Peyer's patch (tissue), 4 donors: Measurements from ENCODE around the gene CARMIL1. TPM values are rescaled to one million over a fixed set of nuclear protein-coding genes. Genes with fewer than 3 reads are reported as not detected.

Experiments
- DNase-seq, 3 donors: peaks; one replicate each; pipeline ENCODE4 v3.0.0-alpha.2; 2017 to 2019
- H3K27ac ChIP-seq, 4 donors: fragments of 200-600 bp; sonication (generic); one replicate each; pipeline ENCODE4 v1.5.1; 2016 to 2019
- H3K27me3 ChIP-seq, 2 donors: fragments of 200-600 bp; sonication (generic); one replicate each; pipeline ENCODE4 v1.5.1; 2019
- H3K36me3 ChIP-seq, 3 donors: fragments of 200-600 bp; sonication (generic); one replicate each; pipeline ENCODE4 v1.5.1; 2016 to 2019
- H3K4me1 ChIP-seq, 4 donors: fragments of 200-600 bp; sonication (generic); one replicate each; pipeline ENCODE4 v1.5.1; 2016 to 2019
- H3K4me3 ChIP-seq, 4 donors: fragments of 200-600 bp; sonication (generic); 1 replicate in 3 of 4; 2 replicates in 1 of 4; pipeline ENCODE4 v1.5.1; 2016 to 2019; ENCODE audit warnings: mild to moderate bottlenecking in 1 of 4
- H3K9me3 ChIP-seq, 4 donors: fragments of 200-600 bp; sonication (generic); one replicate each; pipeline ENCODE4 v1.5.1; 2016 to 2019; ENCODE audit warnings: mild to moderate bottlenecking in 1 of 4
- CTCF ChIP-seq, 6 experiments: fragments of 450-650 bp in 4 of 6; fragments of 200-600 bp in 2 of 6; sonication (generic) in 1 of 6; IDR thresholded peaks; one replicate each; pipeline ENCODE4 v1.5.1; 2017 to 2019; ENCODE audit warnings: antibody characterized with exemption in 6 of 6, mild to moderate bottlenecking in 3 of 6, moderate library complexity in 1 of 6
- POLR2A ChIP-seq, 2 donors: fragments of 450-650 bp; IDR thresholded peaks; one replicate each; pipeline ENCODE4 v1.5.1; 2017; ENCODE audit warnings: antibody characterized with exemption in 2 of 2, mild to moderate bottlenecking in 2 of 2, moderate library complexity in 2 of 2
- total RNA-seq, 4 donors: library from RNA; depleted of rRNA; stranded (reverse); fragments of >200 nt; gene quantifications; one replicate each; pipeline ENCODE4 v1.1.0, GENCODE V29; 2016

The CARMIL1 gene
- total RNA-seq, 4 donors from 2014 or later, result 75.1 to 107 (median 85.7) TPM

- no peaks in the 10 kb centered on the region for H3K9me3 ChIP-seq
- DNase-seq, result no peak
- no peaks in the 10 kb centered on the region for H3K27me3 ChIP-seq
- H3K36me3 ChIP-seq, result peaks cover 0 to 4% (median 0%) of the 10 kb centered on the region in 3 donors
- TF ChIP-seq POLR2A (IDR thresholded peaks at IDR 0.05) (no peak), CTCF (IDR thresholded peaks at IDR 0.05) (no peak)
- no peaks in the 10 kb centered on the region for H3K4me1 ChIP-seq
- no peak overlapping the region for H3K4me3 ChIP-seq
- H3K27ac ChIP-seq, result no peak overlapping the region
Observed at GRCh38 chr6:25287941-25288340, 8.8 kb downstream of the CARMIL1 start.

DNA sequence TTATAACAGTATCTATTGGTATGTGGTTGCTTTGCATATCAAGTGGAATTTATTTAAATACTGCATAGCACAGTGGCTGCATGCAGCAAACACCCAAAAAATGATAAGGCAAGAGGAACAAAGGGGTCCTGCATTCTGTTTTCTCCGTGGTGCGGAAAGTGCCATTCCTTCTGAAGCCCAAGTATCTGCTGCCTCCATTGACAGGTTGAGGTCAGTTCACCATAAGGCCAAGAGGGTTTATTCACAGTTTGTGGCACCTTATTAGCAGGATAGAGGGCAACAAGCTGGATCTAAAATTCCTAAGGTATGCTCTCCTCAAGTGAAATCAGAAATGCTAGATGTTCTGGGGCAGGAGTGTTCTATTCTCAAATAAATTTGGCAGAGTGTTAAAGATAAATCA lies 9.3 kb downstream of the CARMIL1 start:
- H3K27ac ChIP-seq, result no peak overlapping the region
- H3K4me1 ChIP-seq, result no peaks in the 10 kb centered on the region
- DNase-seq, result no peak
- H3K4me3 ChIP-seq, result no peak overlapping the region
- H3K27me3 ChIP-seq, result no peaks in the 10 kb centered on the region
- TF ChIP-seq POLR2A (IDR thresholded peaks at IDR 0.05), result no peak
- no peak for TF ChIP-seq CTCF (IDR thresholded peaks at IDR 0.05)
- no peaks in the 10 kb centered on the region for H3K9me3 ChIP-seq
- H3K36me3 ChIP-seq, result peaks cover 0 to 4% (median 0%) of the 10 kb centered on the region in 3 donors

DNA sequence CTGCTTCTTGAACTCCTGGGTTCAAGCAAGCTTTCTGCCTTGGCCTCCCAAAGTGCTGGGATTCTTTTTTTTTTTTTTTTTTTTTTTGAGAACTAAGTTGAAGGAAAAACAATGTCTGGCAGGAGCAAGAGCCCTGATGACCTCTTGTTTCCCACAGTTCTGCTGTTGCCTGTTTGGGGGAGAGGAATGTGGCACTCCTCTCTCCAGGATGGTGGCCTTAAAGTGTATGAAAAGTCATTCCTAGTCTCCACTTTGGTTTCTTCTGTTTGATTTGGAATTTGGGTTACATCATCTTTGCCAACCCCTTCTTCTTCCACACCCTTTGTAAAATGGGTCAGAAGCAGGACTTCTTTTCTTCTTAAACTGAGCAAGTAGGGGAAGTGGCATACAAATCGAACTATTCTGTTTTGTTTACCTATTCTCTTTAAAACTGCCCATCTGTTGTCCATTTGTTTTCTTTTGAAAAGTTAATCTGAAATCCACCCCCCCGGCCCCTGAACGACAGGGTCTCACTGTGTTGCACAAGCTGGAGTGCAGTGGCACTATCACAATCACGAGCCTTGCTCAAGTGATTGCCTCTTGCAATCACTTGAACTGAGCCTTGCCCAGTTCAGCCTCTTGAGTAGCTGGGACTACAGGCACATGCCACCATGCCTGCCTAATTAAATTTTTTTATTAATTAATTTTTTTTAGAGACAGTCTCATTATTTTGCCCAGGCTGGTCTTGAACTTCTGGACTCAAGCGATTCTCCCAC lies 11.3 kb downstream of the CARMIL1 start:
- no peak overlapping the region for H3K27ac ChIP-seq
- peaks cover 0 to 3% (median 0%) of the 10 kb centered on the region in 4 donors for H3K4me1 ChIP-seq
- TF ChIP-seq CTCF (IDR thresholded peaks at IDR 0.05) (no peak), POLR2A (IDR thresholded peaks at IDR 0.05) (no peak)
- no peaks in the 10 kb centered on the region for H3K27me3 ChIP-seq
- no peak for DNase-seq
- H3K9me3 ChIP-seq, result no peaks in the 10 kb centered on the region
- peaks cover 0 to 4% (median 0%) of the 10 kb centered on the region in 3 donors for H3K36me3 ChIP-seq
- no peak overlapping the region for H3K4me3 ChIP-seq

- Histone ChIP-seq H3K4me1 (peaks cover 0 to 16% (median 2%) of the 10 kb centered on the region in 4 donors), H3K27ac (no peak overlapping the region), H3K4me3 (no peak overlapping the region), H3K27me3 (no peaks in the 10 kb centered on the region), H3K9me3 (no peaks in the 10 kb centered on the region), H3K36me3 (no peaks in the 10 kb centered on the region)
- TF ChIP-seq CTCF (IDR thresholded peaks at IDR 0.05) (no peak), POLR2A (IDR thresholded peaks at IDR 0.05) (no peak)
- DNase-seq, result no peak
Observed at GRCh38 chr6:25292384-25292783, 13.2 kb downstream of the CARMIL1 start.

DNA sequence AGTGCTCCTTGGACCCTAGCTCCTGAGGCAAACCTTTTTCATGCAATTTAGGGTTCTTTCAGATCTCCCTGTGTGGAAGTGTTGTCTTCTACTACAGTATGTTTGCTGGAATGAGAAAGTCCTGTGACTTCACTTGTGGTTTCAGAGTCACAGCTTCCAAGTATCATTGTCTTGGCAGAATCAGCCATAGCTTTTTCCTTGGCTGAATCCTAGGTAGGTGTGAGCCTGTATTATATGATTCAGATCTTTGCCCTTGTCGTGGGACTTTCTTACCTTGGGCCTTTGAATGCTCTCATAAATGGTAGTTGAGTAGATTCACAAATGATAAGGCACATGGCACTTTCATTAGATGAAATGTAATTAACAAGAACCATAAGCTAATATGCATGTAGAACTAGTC lies 16.5 kb downstream of the CARMIL1 start:
- Histone ChIP-seq H3K27me3 (no peaks in the 10 kb centered on the region), H3K4me1 (peaks cover 0 to 27% (median 6%) of the 10 kb centered on the region in 4 donors), H3K4me3 (no peak overlapping the region), H3K9me3 (no peaks in the 10 kb centered on the region), H3K27ac (peak overlapping the region in 3 of 4 donors; percentile 19 to 67 (median 55)), H3K36me3 (no peaks in the 10 kb centered on the region)
- no peak for DNase-seq
- TF ChIP-seq CTCF (IDR thresholded peaks at IDR 0.05) (no peak), POLR2A (IDR thresholded peaks at IDR 0.05) (no peak)
